IMR-90 (cell line): ENCODE measurements around the gene ATG3. TPM values are rescaled to one million over a fixed set of nuclear protein-coding genes. Genes with fewer than 3 reads are reported as not detected.

Experiments
- ATAC-seq: fragments of 200-7000 bp; cut with Tn5 transposase; 2 replicates; pipeline ENCODE4 v1.9.1; 2020; ENCODE audit warnings: low read depth, mild to moderate bottlenecking, moderate library complexity
- BruUV-seq: library from RNA; stranded (reverse); fragments of 400-500 nt; replicated peaks from 2 replicates; lab custom pipeline; 2021; lab: Mats Ljungman, UMichigan
- CTCF ChIA-PET: fragments of 300-600 bp; formaldehyde crosslinking; extraction: SDS; loops from one replicate; lab custom pipeline; 2021; ENCODE audit warnings: antibody characterized with exemption; lab: Yijun Ruan, JAX
- POLR2A ChIA-PET: fragments of 300-600 bp; sonication (Branson Sonifier 250); formaldehyde crosslinking; loops from one replicate; lab custom pipeline; 2022; ENCODE audit warnings: antibody characterized with exemption; ENCODE audit not compliant: unreplicated experiment; lab: Charles Lee
- DNase-seq: peaks from one replicate; pipeline ENCODE4 v3.0.0; 2013
- H2AFZ ChIP-seq: replicated peaks from 2 replicates; pipeline ENCODE3; 2013; ENCODE audit warnings: low read length, mild to moderate bottlenecking; ENCODE audit not compliant: poor library complexity
- H2AK5ac ChIP-seq: 2 replicates; pipeline ENCODE4 v1.6.1; 2013; ENCODE audit warnings: low read depth, low read length, inconsistent platforms
- H2AK9ac ChIP-seq: replicated peaks from 2 replicates; pipeline ENCODE3; 2013; ENCODE audit warnings: mild to moderate bottlenecking, low read depth, low read length, moderate library complexity; ENCODE audit not compliant: poor library complexity
- H2BK120ac ChIP-seq: 2 replicates; pipeline ENCODE4 v1.6.1; 2013; ENCODE audit warnings: low read depth, low read length, inconsistent platforms
- H2BK15ac ChIP-seq: 3 replicates; pipeline ENCODE4 v1.6.1; 2013; ENCODE audit warnings: low read depth, low read length, inconsistent platforms
- H2BK20ac ChIP-seq: 2 replicates; pipeline ENCODE4 v1.6.1; 2013; ENCODE audit warnings: low read depth, mild to moderate bottlenecking, inconsistent platforms, low read length, moderate library complexity
- H2BK5ac ChIP-seq: 2 replicates; pipeline ENCODE4 v1.6.1; 2013; ENCODE audit warnings: mild to moderate bottlenecking, low read depth, low read length, inconsistent platforms; ENCODE audit not compliant: poor library complexity, severe bottlenecking
- H3K14ac ChIP-seq: replicated peaks from 2 replicates; pipeline ENCODE4 v1.6.1; 2013; ENCODE audit warnings: low read depth, low read length, inconsistent platforms
- H3K18ac ChIP-seq: 2 replicates; pipeline ENCODE4 v1.6.1; 2013; ENCODE audit warnings: low read depth, low read length, control low read depth
- H3K23ac ChIP-seq: 2 replicates; pipeline ENCODE4 v1.6.1; 2013; ENCODE audit warnings: low read depth, low read length, inconsistent platforms
- H3K27ac ChIP-seq: 2 replicates; pipeline ENCODE4 v1.5.1; 2013; ENCODE audit warnings: mild to moderate bottlenecking, control low read depth, low read length; ENCODE audit not compliant: insufficient read depth
- H3K27me3 ChIP-seq: 2 replicates; pipeline ENCODE4 v1.6.1; 2013; ENCODE audit warnings: low read length; ENCODE audit not compliant: control insufficient read depth, insufficient read depth
- H3K36me3 ChIP-seq: 2 replicates; pipeline ENCODE4 v1.6.1; 2013; ENCODE audit warnings: low read length, mixed read lengths; ENCODE audit not compliant: control insufficient read depth, insufficient read depth
- H3K4ac ChIP-seq: 2 replicates; pipeline ENCODE4 v1.6.1; 2013; ENCODE audit warnings: low read depth, low read length, inconsistent platforms
- H3K4me1 ChIP-seq: 2 replicates; pipeline ENCODE4 v1.6.1; 2013; ENCODE audit warnings: low read length, mixed read lengths; ENCODE audit not compliant: control insufficient read depth, insufficient read depth
- H3K4me2 ChIP-seq: 2 replicates; pipeline ENCODE4 v1.6.1; 2013; ENCODE audit warnings: low read depth, mild to moderate bottlenecking, control low read depth, low read length, moderate library complexity
- H3K4me3 ChIP-seq: 2 replicates; pipeline ENCODE4 v1.5.1; 2013; ENCODE audit warnings: low read depth, mild to moderate bottlenecking, control low read depth, low read length, moderate library complexity; ENCODE audit not compliant: insufficient read depth
- H3K56ac ChIP-seq: 2 replicates; pipeline ENCODE4 v1.6.1; 2013; ENCODE audit warnings: low read length, inconsistent platforms; ENCODE audit not compliant: insufficient read depth; ENCODE audit errors: extremely low read depth
- H3K79me1 ChIP-seq, 2 experiments: 2 replicates each; pipeline ENCODE4 v1.6.1; 2013; ENCODE audit warnings: low read length in 2 of 2, inconsistent platforms in 1 of 2, low read depth in 1 of 2
- H3K9ac ChIP-seq: 2 replicates; pipeline ENCODE4 v1.6.1; 2013; ENCODE audit warnings: low read depth, low read length, control low read depth
- H3K9me1 ChIP-seq: 2 replicates; pipeline ENCODE4 v1.6.1; 2013; ENCODE audit warnings: low read length, inconsistent platforms; ENCODE audit not compliant: insufficient read depth
- H3K9me3 ChIP-seq: 2 replicates; pipeline ENCODE4 v1.6.1; 2013; ENCODE audit warnings: low read length; ENCODE audit not compliant: control insufficient read depth, insufficient read depth
- H4K20me1 ChIP-seq: 2 replicates; pipeline ENCODE4 v1.6.1; 2013; ENCODE audit warnings: low read length, inconsistent platforms; ENCODE audit not compliant: insufficient read depth
- H4K5ac ChIP-seq: 2 replicates; pipeline ENCODE4 v1.6.1; 2013; ENCODE audit warnings: mild to moderate bottlenecking, low read depth, low read length, control low read depth
- H4K8ac ChIP-seq, 2 experiments: 2 replicates each; pipeline ENCODE4 v1.6.1; 2013; ENCODE audit warnings: low read depth in 2 of 2, low read length in 2 of 2, control low read depth in 1 of 2, inconsistent platforms in 1 of 2
- H4K91ac ChIP-seq: 2 replicates; pipeline ENCODE4 v1.6.1; 2013; ENCODE audit warnings: low read depth, low read length, inconsistent platforms; ENCODE audit not compliant: insufficient read depth
- BHLHE40 ChIP-seq: fragments of 150-350 bp; IDR thresholded peaks from 2 replicates; pipeline ENCODE4 v1.6.1; 2016; ENCODE audit warnings: mild to moderate bottlenecking, low read depth, low read length
- CEBPB ChIP-seq: IDR thresholded peaks from 2 replicates; pipeline ENCODE4 v1.6.1; 2012; ENCODE audit warnings: low read depth, low read length, improper control_type of control experiment
- CHD1 ChIP-seq: IDR thresholded peaks from 2 replicates; pipeline ENCODE4 v1.6.1; 2012; ENCODE audit warnings: low read depth, low read length, improper control_type of control experiment
- ELK1 ChIP-seq: fragments of 150-350 bp; IDR thresholded peaks from 2 replicates; pipeline ENCODE4 v1.6.1; 2016; ENCODE audit warnings: low read depth, mild to moderate bottlenecking, low read length, moderate library complexity, borderline replicate concordance
- FOS ChIP-seq: fragments of 150-350 bp; IDR thresholded peaks from 2 replicates; pipeline ENCODE4 v1.6.1; 2016; ENCODE audit warnings: low read depth, low read length
- MAFK ChIP-seq: IDR thresholded peaks from 2 replicates; pipeline ENCODE4 v1.6.1; 2012; ENCODE audit warnings: low read depth, low read length, improper control_type of control experiment
- MAZ ChIP-seq: IDR thresholded peaks from 2 replicates; pipeline ENCODE4 v1.6.1; 2012; ENCODE audit warnings: low read depth, mild to moderate bottlenecking, low read length, improper control_type of control experiment, moderate library complexity, borderline replicate concordance
- MXI1 ChIP-seq: IDR thresholded peaks from 2 replicates; pipeline ENCODE4 v1.6.1; 2012; ENCODE audit warnings: low read depth, mild to moderate bottlenecking, low read length, moderate library complexity, borderline replicate concordance
- NFE2L2 ChIP-seq: fragments of 150-350 bp; IDR thresholded peaks from 2 replicates; pipeline ENCODE4 v1.6.1; 2016; ENCODE audit warnings: low read depth, mild to moderate bottlenecking, low read length
- POLR2A ChIP-seq: IDR thresholded peaks from 2 replicates; pipeline ENCODE4 v1.6.1; 2012; ENCODE audit warnings: mild to moderate bottlenecking, low read depth, low read length
- RAD21 ChIP-seq: IDR thresholded peaks from 2 replicates; pipeline ENCODE4 v1.6.1; 2012; ENCODE audit warnings: low read length, improper control_type of control experiment
- RFX5 ChIP-seq: IDR thresholded peaks from 2 replicates; pipeline ENCODE4 v1.8.0; 2012; ENCODE audit warnings: low read depth, mild to moderate bottlenecking, low read length, moderate library complexity
- SMC3 ChIP-seq: fragments of 150-350 bp; IDR thresholded peaks from 2 replicates; pipeline ENCODE4 v1.6.1; 2016; ENCODE audit warnings: low read depth, mild to moderate bottlenecking, antibody characterized with exemption, low read length, moderate library complexity
- USF2 ChIP-seq: fragments of 150-350 bp; IDR thresholded peaks from 2 replicates; pipeline ENCODE4 v1.6.1; 2017; ENCODE audit warnings: mild to moderate bottlenecking, antibody characterized with exemption, low read length, low read depth
- WGBS, 2 experiments: methylation state at CpG; one replicate each; pipeline versions ENCODE4 v1.1.5 to v1.1.7; 2013; ENCODE audit warnings: missing lambda C conversion rate in 2 of 2; ENCODE audit not compliant: insufficient read length in 1 of 2; ENCODE audit errors: extremely low coverage in 2 of 2; 5-methylcytosine and 5-hydroxymethylcytosine counted together
- dilution Hi-C: fragments of 300-500 bp; cut with HindIII; formaldehyde crosslinking; loops from one replicate; pipeline ENCODE4 v1.14.3; 2018; ENCODE audit warnings: low sequenced_read_pairs; ENCODE audit not compliant: unreplicated experiment
- in situ Hi-C: fragments of 300-500 bp; cut with MboI; formaldehyde crosslinking; loops from 3 replicates; pipeline ENCODE4 v1.14.3; 2019; ENCODE audit warnings: low sequenced_read_pairs, inconsistent platforms, mixed read lengths
- intact Hi-C: fragments of 100-400 bp; cut with micrococcal nuclease; formaldehyde crosslinking; loops from 2 replicates; pipeline ENCODE4 v1.10.0; 2022
- polyA plus RNA-seq, 3 experiments: library from polyadenylated mRNA; depleted of rRNA; stranded (reverse); fragments of >200 nt; gene quantifications; 2 replicates each; pipeline ENCODE4 v1.2.3, GENCODE V29; 2012; ENCODE audit warnings: low replicate concordance in 1 of 3
- total RNA-seq: library from RNA; depleted of rRNA; stranded (reverse); fragments of >200 nt; gene quantifications from 2 replicates; pipeline ENCODE4 v1.2.3, GENCODE V29; 2012
- TF ChIP-seq, protein P1 (sequence below): conservative IDR thresholded peaks from 2 replicates; pipeline ENCODE4 v1.5.1; 2012; ENCODE audit warnings: mild to moderate bottlenecking, low read depth, low read length, improper control_type of control experiment

The ATG3 gene
- total and polyA plus RNA-seq, 2 of the 4 experiments (the other 2 are of a cell fraction), result 30.8 to 31.7 TPM

GRCh38 chr3:112597945-112598344, 36.2 kb upstream of the ATG3 start:
- Histone ChIP-seq H2AK9ac (no peak overlapping the region), H3K4me1 (no peaks in the 10 kb centered on the region), H4K8ac (no peak overlapping the region), H4K91ac (no peak overlapping the region), H3K9ac (no peak overlapping the region), H2BK20ac (no peak overlapping the region), H4K20me1 (no peaks in the 10 kb centered on the region), H3K4ac (no peak overlapping the region), H3K4me2 (no peak overlapping the region), H3K9me3 (no peaks in the 10 kb centered on the region), H4K5ac (no peak overlapping the region), H3K18ac (no peak overlapping the region), H2BK5ac (no peak overlapping the region), H2AK5ac (no peak overlapping the region), H2BK15ac (no peak overlapping the region), H3K27me3 (no peaks in the 10 kb centered on the region), H3K4me3 (no peak overlapping the region), H3K56ac (no peak overlapping the region), H3K14ac (no peak overlapping the region), H3K9me1 (peaks cover 4% of the 10 kb centered on the region; the same call in 1 of the 2 replicates), H3K27ac (no peak overlapping the region), H3K23ac (no peak overlapping the region), H3K79me1 (no peaks in the 10 kb centered on the region), H2AFZ (no peak overlapping the region), H3K36me3 (peaks cover 6% of the 10 kb centered on the region; the same call in 1 of the 2 replicates), H2BK120ac (no peak overlapping the region)
- intact Hi-C loops, result no loop called here
- WGBS, 2 experiments, result no CpG with 5 or more reads among the region's 2 CpGs
- dilution Hi-C loops, result loop anchor here (25.0 kb wide), 1 partner anchor 389 kb away; the partner anchor contains the start of genes CD200R1 and GTPBP8
- in situ Hi-C loops, result no loop called here
- DNase-seq, result no peak
- CTCF ChIA-PET, result no interaction called here
- POLR2A ChIA-PET, result no interaction called here
- BruUV-seq, result no TSS peak
- TF ChIP-seq MAZ (no peak), RAD21 (no peak), MAFK (no peak), RFX5 (no peak), CHD1 (no peak), NFE2L2 (no peak), FOS (no peak), BHLHE40 (no peak), POLR2A (no peak), CEBPB (no peak), MXI1 (no peak), SMC3 (no peak), ELK1 (no peak), USF2 (no peak)
- TF ChIP-seq, protein P1, sequence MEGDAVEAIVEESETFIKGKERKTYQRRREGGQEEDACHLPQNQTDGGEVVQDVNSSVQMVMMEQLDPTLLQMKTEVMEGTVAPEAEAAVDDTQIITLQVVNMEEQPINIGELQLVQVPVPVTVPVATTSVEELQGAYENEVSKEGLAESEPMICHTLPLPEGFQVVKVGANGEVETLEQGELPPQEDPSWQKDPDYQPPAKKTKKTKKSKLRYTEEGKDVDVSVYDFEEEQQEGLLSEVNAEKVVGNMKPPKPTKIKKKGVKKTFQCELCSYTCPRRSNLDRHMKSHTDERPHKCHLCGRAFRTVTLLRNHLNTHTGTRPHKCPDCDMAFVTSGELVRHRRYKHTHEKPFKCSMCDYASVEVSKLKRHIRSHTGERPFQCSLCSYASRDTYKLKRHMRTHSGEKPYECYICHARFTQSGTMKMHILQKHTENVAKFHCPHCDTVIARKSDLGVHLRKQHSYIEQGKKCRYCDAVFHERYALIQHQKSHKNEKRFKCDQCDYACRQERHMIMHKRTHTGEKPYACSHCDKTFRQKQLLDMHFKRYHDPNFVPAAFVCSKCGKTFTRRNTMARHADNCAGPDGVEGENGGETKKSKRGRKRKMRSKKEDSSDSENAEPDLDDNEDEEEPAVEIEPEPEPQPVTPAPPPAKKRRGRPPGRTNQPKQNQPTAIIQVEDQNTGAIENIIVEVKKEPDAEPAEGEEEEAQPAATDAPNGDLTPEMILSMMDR, result no peak
- ATAC-seq, result no peak
